IMR-90 (cell line): Measurements from ENCODE around the gene KRT79. TPM values are rescaled to one million over a fixed set of nuclear protein-coding genes. Genes with fewer than 3 reads are reported as not detected.

Source experiments
- ATAC-seq: fragments of 200-7000 bp; cut with Tn5 transposase; 2 replicates; pipeline ENCODE4 v1.9.1; 2020; ENCODE audit warnings: low read depth, mild to moderate bottlenecking, moderate library complexity
- BruUV-seq: library from RNA; stranded (reverse); fragments of 400-500 nt; replicated peaks from 2 replicates; lab custom pipeline; 2021; lab: Mats Ljungman, UMichigan
- CTCF ChIA-PET: fragments of 300-600 bp; formaldehyde crosslinking; extraction: SDS; loops from one replicate; lab custom pipeline; 2021; ENCODE audit warnings: antibody characterized with exemption; lab: Yijun Ruan, JAX
- POLR2A ChIA-PET: fragments of 300-600 bp; sonication (Branson Sonifier 250); formaldehyde crosslinking; loops from one replicate; lab custom pipeline; 2022; ENCODE audit warnings: antibody characterized with exemption; ENCODE audit not compliant: unreplicated experiment; lab: Charles Lee
- DNase-seq: peaks from one replicate; pipeline ENCODE4 v3.0.0; 2013
- H2AFZ ChIP-seq: replicated peaks from 2 replicates; pipeline ENCODE3; 2013; ENCODE audit warnings: low read length, mild to moderate bottlenecking; ENCODE audit not compliant: poor library complexity
- H2AK5ac ChIP-seq: 2 replicates; pipeline ENCODE4 v1.6.1; 2013; ENCODE audit warnings: low read depth, low read length, inconsistent platforms
- H2AK9ac ChIP-seq: replicated peaks from 2 replicates; pipeline ENCODE3; 2013; ENCODE audit warnings: mild to moderate bottlenecking, low read depth, low read length, moderate library complexity; ENCODE audit not compliant: poor library complexity
- H2BK120ac ChIP-seq: 2 replicates; pipeline ENCODE4 v1.6.1; 2013; ENCODE audit warnings: low read depth, low read length, inconsistent platforms
- H2BK15ac ChIP-seq: 3 replicates; pipeline ENCODE4 v1.6.1; 2013; ENCODE audit warnings: low read depth, low read length, inconsistent platforms
- H2BK20ac ChIP-seq: 2 replicates; pipeline ENCODE4 v1.6.1; 2013; ENCODE audit warnings: low read depth, mild to moderate bottlenecking, inconsistent platforms, low read length, moderate library complexity
- H2BK5ac ChIP-seq: 2 replicates; pipeline ENCODE4 v1.6.1; 2013; ENCODE audit warnings: mild to moderate bottlenecking, low read depth, low read length, inconsistent platforms; ENCODE audit not compliant: poor library complexity, severe bottlenecking
- H3K14ac ChIP-seq: replicated peaks from 2 replicates; pipeline ENCODE4 v1.6.1; 2013; ENCODE audit warnings: low read depth, low read length, inconsistent platforms
- H3K18ac ChIP-seq: 2 replicates; pipeline ENCODE4 v1.6.1; 2013; ENCODE audit warnings: low read depth, low read length, control low read depth
- H3K23ac ChIP-seq: 2 replicates; pipeline ENCODE4 v1.6.1; 2013; ENCODE audit warnings: low read depth, low read length, inconsistent platforms
- H3K27ac ChIP-seq: 2 replicates; pipeline ENCODE4 v1.5.1; 2013; ENCODE audit warnings: mild to moderate bottlenecking, control low read depth, low read length; ENCODE audit not compliant: insufficient read depth
- H3K27me3 ChIP-seq: 2 replicates; pipeline ENCODE4 v1.6.1; 2013; ENCODE audit warnings: low read length; ENCODE audit not compliant: control insufficient read depth, insufficient read depth
- H3K36me3 ChIP-seq: 2 replicates; pipeline ENCODE4 v1.6.1; 2013; ENCODE audit warnings: low read length, mixed read lengths; ENCODE audit not compliant: control insufficient read depth, insufficient read depth
- H3K4ac ChIP-seq: 2 replicates; pipeline ENCODE4 v1.6.1; 2013; ENCODE audit warnings: low read depth, low read length, inconsistent platforms
- H3K4me1 ChIP-seq: 2 replicates; pipeline ENCODE4 v1.6.1; 2013; ENCODE audit warnings: low read length, mixed read lengths; ENCODE audit not compliant: control insufficient read depth, insufficient read depth
- H3K4me2 ChIP-seq: 2 replicates; pipeline ENCODE4 v1.6.1; 2013; ENCODE audit warnings: low read depth, mild to moderate bottlenecking, control low read depth, low read length, moderate library complexity
- H3K4me3 ChIP-seq: 2 replicates; pipeline ENCODE4 v1.5.1; 2013; ENCODE audit warnings: low read depth, mild to moderate bottlenecking, control low read depth, low read length, moderate library complexity; ENCODE audit not compliant: insufficient read depth
- H3K56ac ChIP-seq: 2 replicates; pipeline ENCODE4 v1.6.1; 2013; ENCODE audit warnings: low read length, inconsistent platforms; ENCODE audit not compliant: insufficient read depth; ENCODE audit errors: extremely low read depth
- H3K79me1 ChIP-seq, 2 experiments: 2 replicates each; pipeline ENCODE4 v1.6.1; 2013; ENCODE audit warnings: low read length in 2 of 2, inconsistent platforms in 1 of 2, low read depth in 1 of 2
- H3K9ac ChIP-seq: 2 replicates; pipeline ENCODE4 v1.6.1; 2013; ENCODE audit warnings: low read depth, low read length, control low read depth
- H3K9me1 ChIP-seq: 2 replicates; pipeline ENCODE4 v1.6.1; 2013; ENCODE audit warnings: low read length, inconsistent platforms; ENCODE audit not compliant: insufficient read depth
- H3K9me3 ChIP-seq: 2 replicates; pipeline ENCODE4 v1.6.1; 2013; ENCODE audit warnings: low read length; ENCODE audit not compliant: control insufficient read depth, insufficient read depth
- H4K20me1 ChIP-seq: 2 replicates; pipeline ENCODE4 v1.6.1; 2013; ENCODE audit warnings: low read length, inconsistent platforms; ENCODE audit not compliant: insufficient read depth
- H4K5ac ChIP-seq: 2 replicates; pipeline ENCODE4 v1.6.1; 2013; ENCODE audit warnings: mild to moderate bottlenecking, low read depth, low read length, control low read depth
- H4K8ac ChIP-seq, 2 experiments: 2 replicates each; pipeline ENCODE4 v1.6.1; 2013; ENCODE audit warnings: low read depth in 2 of 2, low read length in 2 of 2, control low read depth in 1 of 2, inconsistent platforms in 1 of 2
- H4K91ac ChIP-seq: 2 replicates; pipeline ENCODE4 v1.6.1; 2013; ENCODE audit warnings: low read depth, low read length, inconsistent platforms; ENCODE audit not compliant: insufficient read depth
- BHLHE40 ChIP-seq: fragments of 150-350 bp; IDR thresholded peaks from 2 replicates; pipeline ENCODE4 v1.6.1; 2016; ENCODE audit warnings: mild to moderate bottlenecking, low read depth, low read length
- CEBPB ChIP-seq: IDR thresholded peaks from 2 replicates; pipeline ENCODE4 v1.6.1; 2012; ENCODE audit warnings: low read depth, low read length, improper control_type of control experiment
- CHD1 ChIP-seq: IDR thresholded peaks from 2 replicates; pipeline ENCODE4 v1.6.1; 2012; ENCODE audit warnings: low read depth, low read length, improper control_type of control experiment
- ELK1 ChIP-seq: fragments of 150-350 bp; IDR thresholded peaks from 2 replicates; pipeline ENCODE4 v1.6.1; 2016; ENCODE audit warnings: low read depth, mild to moderate bottlenecking, low read length, moderate library complexity, borderline replicate concordance
- FOS ChIP-seq: fragments of 150-350 bp; IDR thresholded peaks from 2 replicates; pipeline ENCODE4 v1.6.1; 2016; ENCODE audit warnings: low read depth, low read length
- MAFK ChIP-seq: IDR thresholded peaks from 2 replicates; pipeline ENCODE4 v1.6.1; 2012; ENCODE audit warnings: low read depth, low read length, improper control_type of control experiment
- MAZ ChIP-seq: IDR thresholded peaks from 2 replicates; pipeline ENCODE4 v1.6.1; 2012; ENCODE audit warnings: low read depth, mild to moderate bottlenecking, low read length, improper control_type of control experiment, moderate library complexity, borderline replicate concordance
- NFE2L2 ChIP-seq: fragments of 150-350 bp; IDR thresholded peaks from 2 replicates; pipeline ENCODE4 v1.6.1; 2016; ENCODE audit warnings: low read depth, mild to moderate bottlenecking, low read length
- RCOR1 ChIP-seq: IDR thresholded peaks from 2 replicates; pipeline ENCODE4 v1.6.1; 2012; ENCODE audit warnings: mild to moderate bottlenecking, low read length, improper control_type of control experiment; ENCODE audit not compliant: insufficient replicate concordance
- SMC3 ChIP-seq: fragments of 150-350 bp; IDR thresholded peaks from 2 replicates; pipeline ENCODE4 v1.6.1; 2016; ENCODE audit warnings: low read depth, mild to moderate bottlenecking, antibody characterized with exemption, low read length, moderate library complexity
- WGBS, 2 experiments: methylation state at CpG; one replicate each; pipeline versions ENCODE4 v1.1.5 to v1.1.7; 2013; ENCODE audit warnings: missing lambda C conversion rate in 2 of 2; ENCODE audit not compliant: insufficient read length in 1 of 2; ENCODE audit errors: extremely low coverage in 2 of 2; 5-methylcytosine and 5-hydroxymethylcytosine counted together
- dilution Hi-C: fragments of 300-500 bp; cut with HindIII; formaldehyde crosslinking; loops from one replicate; pipeline ENCODE4 v1.14.3; 2018; ENCODE audit warnings: low sequenced_read_pairs; ENCODE audit not compliant: unreplicated experiment
- in situ Hi-C: fragments of 300-500 bp; cut with MboI; formaldehyde crosslinking; loops from 3 replicates; pipeline ENCODE4 v1.14.3; 2019; ENCODE audit warnings: low sequenced_read_pairs, inconsistent platforms, mixed read lengths
- intact Hi-C: fragments of 100-400 bp; cut with micrococcal nuclease; formaldehyde crosslinking; loops from 2 replicates; pipeline ENCODE4 v1.10.0; 2022
- polyA plus RNA-seq, 3 experiments: library from polyadenylated mRNA; depleted of rRNA; stranded (reverse); fragments of >200 nt; gene quantifications; 2 replicates each; pipeline ENCODE4 v1.2.3, GENCODE V29; 2012; ENCODE audit warnings: low replicate concordance in 1 of 3
- total RNA-seq: library from RNA; depleted of rRNA; stranded (reverse); fragments of >200 nt; gene quantifications from 2 replicates; pipeline ENCODE4 v1.2.3, GENCODE V29; 2012

KRT79 gene
- total and polyA plus RNA-seq, 2 of the 4 experiments (the other 2 are of a cell fraction), result under 0.01 to 0.24 TPM

GRCh38 chr12:52836491-52837412 is 2.6 kb upstream of the KRT79 start:
- H3K27me3 ChIP-seq, result peaks cover 5% of the 10 kb centered on the region; the same call in 1 of the 2 replicates
- H2BK20ac ChIP-seq, result peak overlapping the region; percentile 71
- no peaks in the 10 kb centered on the region for H3K36me3 ChIP-seq
- ChIA-PET CTCF (no interaction called here), POLR2A (no interaction called here)
- H3K4me3 ChIP-seq, result no peak overlapping the region
- H4K20me1 ChIP-seq, result no peaks in the 10 kb centered on the region
- H4K5ac ChIP-seq, result no peak overlapping the region
- peak overlapping the region; percentile 63 for H3K4ac ChIP-seq
- H3K9me3 ChIP-seq, result no peaks in the 10 kb centered on the region
- no peak overlapping the region for H3K56ac ChIP-seq
- peak overlapping the region; percentile 76 for H2AK5ac ChIP-seq
- peaks cover 18% of the 10 kb centered on the region for H3K4me1 ChIP-seq
- peak overlapping the region; percentile 54 for H2BK120ac ChIP-seq
- H3K27ac ChIP-seq, result no peak overlapping the region; the same call in 1 of the 2 replicates
- no peaks in the 10 kb centered on the region for H3K79me1 ChIP-seq
- no peak overlapping the region for H2BK5ac ChIP-seq
- peak overlapping the region; percentile 23 for H2AK9ac ChIP-seq
- no peak overlapping the region for H3K4me2 ChIP-seq
- H4K91ac ChIP-seq, result peak overlapping the region; percentile 51
- peak overlapping the region; percentile 36 for H2AFZ ChIP-seq
- H3K9me1 ChIP-seq, result peaks cover 20% of the 10 kb centered on the region
- in situ Hi-C loops (no loop called here), intact Hi-C loops (no loop called here), dilution Hi-C loops (no loop called here)
- no TSS peak for BruUV-seq
- peak overlapping the region; percentile 94 for H3K14ac ChIP-seq
- no peak overlapping the region for H3K18ac ChIP-seq
- H3K9ac ChIP-seq, result no peak overlapping the region
- TF ChIP-seq RCOR1, result no peak
- TF ChIP-seq CEBPB, result no peak
- TF ChIP-seq MAFK, result no peak
- no peak for TF ChIP-seq NFE2L2
- TF ChIP-seq SMC3, result no peak
- TF ChIP-seq FOS, result no peak
- TF ChIP-seq CHD1, result no peak
- no peak for TF ChIP-seq ELK1
- TF ChIP-seq BHLHE40, result no peak
- no peak for TF ChIP-seq MAZ
- peak overlapping the region; percentile 32; the same call in 1 of the 3 replicates for H2BK15ac ChIP-seq
- DNase-seq, result no peak
- H3K23ac ChIP-seq, result peak overlapping the region; percentile 32; the same call in 1 of the 2 replicates
- H4K8ac ChIP-seq, result peak overlapping the region; percentile 38 to 56; a peak in 2 of 4 replicates
- WGBS, 2 experiments, result 100% methylated on average over 3 of the region's 9 CpGs; no CpG with 5 or more reads in 1 of the 2 experiments
- ATAC-seq, result peak; percentile 30; the same call in 1 of the 2 replicates
